HG03045 (cell line): Measurements from ENCODE around the gene SIK3.

Experiments used
- ATAC-seq: cut with Tn5 transposase; IDR thresholded peaks from one replicate; pipeline ENCODE4 v1.9.1; 2021; ENCODE audit warnings: mild to moderate bottlenecking, moderate library complexity; ENCODE audit not compliant: unreplicated experiment

The SIK3 gene

DNA sequence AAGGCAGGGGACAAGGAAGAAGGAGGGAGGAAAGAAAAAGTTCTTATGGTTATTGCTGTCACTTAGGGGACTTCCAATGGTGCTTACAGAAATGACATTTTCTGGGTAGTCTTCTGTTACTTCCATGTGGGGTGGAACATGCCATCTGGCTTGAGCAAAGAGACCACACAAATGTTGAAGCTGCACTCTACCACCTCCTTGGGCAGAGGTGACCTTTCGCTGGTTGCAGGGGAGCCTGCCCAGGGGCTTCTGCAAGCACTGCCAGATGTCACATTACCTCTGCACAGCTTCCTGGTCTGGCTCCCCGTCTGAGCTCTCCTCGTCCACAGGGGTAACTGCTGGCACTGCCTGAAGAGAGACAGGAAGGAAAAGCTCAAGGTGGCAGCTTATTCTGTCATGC, 228.2 kb downstream of the SIK3 start:
- no peak for ATAC-seq

DNA sequence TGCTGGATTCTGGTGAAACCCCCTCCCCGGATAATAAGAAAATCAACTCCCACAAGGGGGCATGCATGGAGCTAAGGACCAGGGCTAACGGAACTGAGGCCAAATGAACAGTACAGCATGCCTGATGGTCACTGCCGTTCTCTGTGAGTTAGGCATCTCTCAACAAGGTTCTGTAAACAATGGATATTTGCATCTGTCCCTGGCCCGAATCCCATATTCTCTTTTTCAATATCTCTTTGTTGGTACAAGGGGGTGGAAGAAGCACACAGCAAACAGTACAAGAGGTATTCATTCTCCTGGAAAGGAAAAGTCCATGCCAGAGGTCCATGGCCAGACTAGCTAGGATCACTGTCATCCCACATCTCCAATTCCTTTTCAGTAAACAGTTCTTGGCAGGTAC, 228.6 kb downstream of the SIK3 start:
- no peak for ATAC-seq

DNA sequence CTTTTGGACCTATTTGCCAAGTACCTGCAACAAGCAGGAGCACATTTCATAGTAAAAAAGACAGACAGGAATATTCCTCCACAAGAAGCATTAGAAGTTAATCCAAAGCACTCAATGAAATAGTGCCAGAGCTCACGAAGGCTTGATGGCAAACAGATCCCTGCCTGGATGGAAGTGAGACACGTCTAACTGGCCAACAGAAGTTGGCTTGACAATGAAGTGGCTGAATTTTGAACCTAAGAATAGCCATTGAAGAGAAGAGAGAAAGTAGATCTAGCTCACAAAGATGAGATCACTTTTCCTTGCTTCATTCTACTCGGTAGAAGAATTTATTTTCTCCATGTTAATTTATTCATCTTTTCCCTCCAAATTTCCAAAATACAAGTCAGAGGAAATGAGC, 230.2 kb downstream of the SIK3 start:
- ATAC-seq = no peak

DNA sequence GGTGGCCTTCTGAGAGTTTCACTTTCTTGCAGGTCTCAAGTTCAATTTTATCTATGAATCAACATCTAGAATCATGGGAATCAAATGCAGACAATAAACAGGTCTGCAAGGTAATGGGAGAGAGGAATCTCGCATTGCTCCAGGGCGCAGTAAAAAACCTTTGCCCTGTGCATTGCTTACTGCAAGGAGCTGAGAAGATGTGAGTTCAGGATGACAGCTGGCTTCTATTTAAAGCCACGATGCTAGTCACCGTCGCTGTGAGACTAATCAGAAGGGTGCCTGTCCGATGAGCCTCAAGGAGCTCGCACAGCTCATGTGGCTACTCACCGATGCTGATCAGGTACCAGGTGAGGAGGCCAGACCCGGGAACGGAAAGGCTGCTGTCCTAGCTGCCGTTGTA, 230.6 kb downstream of the SIK3 start:
- no peak for ATAC-seq

DNA sequence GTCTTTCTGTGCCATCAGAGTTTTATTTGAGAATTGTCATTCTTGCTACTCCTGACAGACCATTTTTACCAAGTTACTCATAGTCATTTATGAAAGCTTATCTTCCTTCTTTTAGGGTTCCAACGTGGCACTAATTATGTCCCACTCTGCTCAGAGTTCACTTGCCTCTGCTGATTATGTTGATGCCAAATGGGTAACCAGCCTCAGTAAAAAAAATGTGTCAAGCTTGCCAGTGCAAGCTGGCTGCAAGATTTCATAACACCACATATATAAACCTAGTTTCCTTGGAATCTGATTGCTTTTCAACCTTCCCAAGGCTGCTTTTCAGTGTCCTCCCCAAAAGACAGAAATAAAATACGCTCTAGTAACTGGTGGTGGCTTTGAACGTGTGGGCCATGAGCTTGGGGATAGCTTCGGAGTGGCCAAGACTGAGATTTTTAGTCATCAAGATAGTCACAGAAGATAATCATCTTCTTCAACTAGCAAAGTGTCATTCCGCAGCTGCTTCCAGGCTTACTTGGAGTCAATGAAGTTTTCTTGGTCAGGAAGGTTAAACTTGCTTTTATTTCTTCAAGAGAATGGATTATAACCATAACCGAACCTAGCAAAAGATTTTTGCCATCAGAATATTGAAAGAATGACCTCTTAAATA, 231.3 kb downstream of the SIK3 start:
- no peak for ATAC-seq

DNA sequence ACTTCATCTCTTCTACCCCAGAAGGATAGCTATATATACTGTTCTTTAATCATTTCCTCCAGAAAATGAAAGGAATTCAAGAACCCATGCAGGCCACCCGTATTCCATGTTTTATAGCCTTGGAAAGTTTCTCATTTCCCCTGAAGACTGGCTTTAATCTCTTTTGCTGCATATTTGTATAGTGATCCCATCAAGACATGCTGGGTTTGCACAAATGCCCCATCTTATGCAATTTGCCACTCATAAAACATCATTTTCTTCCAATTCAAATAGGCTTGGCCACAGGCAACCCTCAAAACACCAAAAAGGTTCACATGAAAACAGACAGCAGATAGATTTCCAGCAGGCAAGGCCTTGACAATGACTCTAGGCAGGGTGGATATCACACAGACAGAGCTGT, 232.5 kb downstream of the SIK3 start:
- ATAC-seq = no peak

DNA sequence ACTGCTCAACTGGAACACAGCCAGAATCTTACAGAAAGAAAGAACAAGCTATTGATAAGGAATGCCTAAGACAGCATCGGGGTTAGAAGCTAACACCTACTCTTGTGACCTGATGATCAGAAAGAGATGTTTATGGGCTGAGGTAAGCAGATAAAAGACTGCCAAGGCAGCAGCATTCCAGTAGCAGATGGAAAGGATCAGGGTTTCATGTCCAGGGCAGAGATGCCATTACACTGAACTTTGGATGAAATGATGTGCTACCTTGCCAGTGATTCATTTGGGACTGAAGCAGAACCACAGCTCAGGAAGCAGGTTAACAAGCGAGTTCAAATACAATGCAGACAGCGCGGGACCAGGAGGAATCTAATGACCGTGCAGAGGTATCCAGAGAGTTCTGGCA, 233.7 kb downstream of the SIK3 start:
- ATAC-seq = no peak

DNA sequence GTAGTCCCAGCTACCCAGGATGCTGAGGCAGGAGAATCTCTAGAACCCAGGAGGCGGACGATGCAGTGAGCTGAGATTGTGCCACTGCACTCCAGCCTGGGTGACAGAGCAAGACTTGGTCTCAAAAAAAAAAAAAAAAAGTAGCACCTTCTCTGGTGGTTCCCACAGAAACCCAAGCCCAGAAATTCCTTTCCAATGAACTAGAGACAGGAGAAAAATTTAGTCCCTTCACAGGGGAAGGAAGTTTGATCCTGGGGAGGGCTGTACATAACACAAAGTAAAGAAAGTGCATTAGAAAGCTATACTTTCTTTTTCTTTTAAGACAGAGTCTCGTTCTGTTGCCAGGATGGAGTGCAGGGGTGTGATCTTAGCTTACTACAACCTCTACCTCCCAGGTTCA, 235.3 kb downstream of the SIK3 start:
- ATAC-seq = no peak

DNA sequence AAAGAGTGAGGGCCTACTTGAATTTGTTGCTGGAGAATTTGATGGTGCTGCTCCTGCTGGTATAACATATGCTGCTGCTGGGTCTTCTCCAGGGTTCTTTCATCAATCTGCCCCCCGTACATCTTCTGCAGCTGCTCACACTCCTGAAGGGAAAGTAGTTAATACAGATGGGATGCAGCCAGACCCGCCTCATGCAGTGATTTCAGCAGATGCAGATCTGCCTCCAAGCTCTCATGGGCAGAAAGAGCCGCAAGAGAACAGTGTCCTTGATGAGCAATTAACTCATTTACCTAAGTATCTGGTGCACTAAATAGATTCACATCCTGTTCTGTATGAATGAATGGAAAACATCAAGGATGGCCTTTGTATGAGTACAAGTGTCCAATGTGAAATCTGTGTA, 236.0 kb downstream of the SIK3 start:
- ATAC-seq = no peak

DNA sequence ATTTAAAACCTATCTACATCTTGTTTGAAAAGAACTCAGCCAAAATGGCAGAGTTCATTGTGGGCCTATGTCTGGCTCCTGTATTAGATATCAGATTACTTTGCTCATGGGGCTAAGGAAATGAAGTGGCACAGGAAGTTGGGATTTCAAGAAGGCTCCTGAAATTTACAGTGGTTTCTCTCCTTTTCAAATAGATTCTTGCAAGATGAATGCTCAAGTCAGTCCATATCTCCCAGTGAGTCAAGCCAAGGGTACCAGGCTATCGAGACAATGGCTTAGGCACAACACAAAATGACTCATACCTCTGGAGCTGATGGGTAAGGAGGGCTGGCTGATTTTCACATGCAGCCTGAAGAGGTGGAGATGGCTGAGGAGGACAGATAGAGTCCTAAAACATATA, 236.7 kb downstream of the SIK3 start:
- no peak for ATAC-seq

DNA sequence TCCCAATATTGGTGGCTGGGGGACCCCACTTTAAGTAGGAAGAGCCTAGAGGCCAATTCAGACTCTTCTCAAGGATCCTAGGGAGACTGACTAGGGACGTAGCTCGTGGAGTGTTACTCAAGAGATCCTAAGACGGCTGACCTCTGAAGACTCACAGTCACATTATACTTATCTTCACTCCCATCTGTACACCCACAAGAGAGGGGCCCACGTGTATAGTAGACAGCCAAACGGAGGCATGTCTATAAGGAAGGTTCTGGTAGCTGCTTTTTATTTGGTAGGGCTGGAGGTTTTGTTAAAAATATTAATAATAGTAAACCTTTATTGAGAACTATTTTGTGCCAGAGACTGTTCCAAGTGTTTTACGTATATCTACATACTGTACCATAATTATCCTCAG, 237.9 kb downstream of the SIK3 start:
- no peak for ATAC-seq

DNA sequence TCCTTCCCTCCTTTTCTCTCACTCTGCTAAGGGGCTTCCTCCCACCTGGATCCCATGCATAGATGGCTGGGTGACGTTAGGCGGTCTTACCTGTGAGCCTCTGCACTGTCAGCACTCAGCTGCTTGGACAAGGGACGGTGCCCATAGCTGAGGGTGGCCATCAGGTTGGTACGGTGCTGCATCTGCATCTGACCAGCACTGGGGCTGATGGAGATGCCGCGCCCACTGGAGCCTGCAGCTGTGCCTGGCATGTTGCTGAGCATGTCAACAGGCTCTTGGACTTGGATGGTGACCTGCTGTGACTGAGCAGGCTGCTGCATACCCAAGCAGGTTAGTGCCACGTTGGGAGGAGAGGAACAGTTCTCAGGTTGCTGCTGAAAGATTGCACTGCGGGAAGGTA, 239.1 kb downstream of the SIK3 start:
- ATAC-seq = no peak

DNA sequence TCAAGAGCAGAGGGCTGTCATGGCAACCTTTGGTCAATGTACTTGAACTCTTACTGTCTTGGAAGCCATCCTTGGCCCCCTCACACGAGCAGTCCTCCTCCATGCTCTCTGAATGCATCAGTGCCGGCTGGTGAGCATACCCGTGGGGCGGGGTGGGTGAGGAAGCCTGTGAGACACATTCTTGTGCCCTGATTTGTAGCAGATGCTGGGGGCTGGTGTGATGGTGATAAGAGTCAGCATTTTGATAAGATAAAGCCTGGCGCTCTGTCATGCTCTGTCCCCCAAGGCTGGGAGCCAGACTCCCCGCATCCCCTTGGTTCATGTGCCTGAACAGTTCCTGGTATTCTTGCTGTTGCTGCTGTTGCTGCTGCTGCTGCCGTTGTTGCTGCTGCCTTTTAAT, 240.3 kb downstream of the SIK3 start:
- no peak for ATAC-seq

DNA sequence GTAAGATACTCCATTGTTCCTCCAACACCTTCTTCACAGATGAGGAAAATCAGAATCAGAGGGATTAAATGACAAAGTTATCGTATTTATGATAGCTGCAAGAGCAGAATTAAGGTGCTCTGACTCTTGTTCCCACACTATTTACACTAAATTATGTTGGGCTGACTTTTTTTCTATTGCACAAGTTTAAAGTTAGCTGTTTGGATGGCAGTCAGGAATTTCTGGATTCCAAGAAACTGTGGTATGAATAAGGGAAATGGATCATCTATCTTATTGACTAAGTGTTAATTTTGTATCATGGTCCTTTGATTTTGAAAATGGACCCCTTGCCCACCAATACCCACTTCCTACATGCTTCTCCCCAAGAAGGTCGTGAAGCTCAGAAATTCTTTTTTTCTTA, 240.9 kb downstream of the SIK3 start:
- ATAC-seq = no peak

DNA sequence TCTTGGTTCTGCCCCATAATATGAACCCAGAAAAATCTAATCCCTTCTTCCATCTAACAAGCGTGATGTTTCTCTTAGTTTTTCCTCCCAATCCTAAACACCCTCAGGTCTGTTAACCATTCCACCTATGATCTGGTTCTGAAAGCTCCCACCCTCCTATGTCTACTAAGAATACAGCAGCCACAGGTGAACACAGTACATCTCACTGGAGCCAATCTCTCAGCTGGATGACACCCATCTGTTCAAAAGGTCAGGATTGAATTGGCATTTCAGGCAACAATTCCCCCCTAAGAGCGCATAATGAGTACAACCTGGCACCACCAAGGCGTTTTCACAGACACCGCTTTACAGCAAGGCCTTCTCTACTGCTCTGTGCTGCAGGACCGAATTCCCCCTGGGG, 241.8 kb downstream of the SIK3 start:
- ATAC-seq = no peak

DNA sequence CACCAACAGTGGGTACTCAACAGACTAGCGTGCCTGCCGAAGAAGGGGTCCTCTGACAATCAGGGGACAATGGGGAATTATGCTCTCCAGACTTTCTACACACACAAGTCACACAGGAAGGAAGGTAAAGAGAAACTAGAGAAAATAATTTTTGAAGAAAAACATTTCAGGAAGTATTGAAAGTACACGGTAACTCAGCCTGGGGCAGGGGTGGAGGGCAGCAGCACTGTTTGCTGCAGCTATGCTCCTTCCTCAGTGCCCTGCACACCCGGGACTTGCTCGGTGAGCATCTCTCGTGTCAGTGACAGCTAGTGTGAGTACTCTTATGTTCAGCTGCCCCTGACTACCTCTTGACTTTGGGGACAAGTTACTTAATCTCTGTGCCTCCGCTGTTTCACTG, 242.8 kb downstream of the SIK3 start:
- no peak for ATAC-seq

DNA sequence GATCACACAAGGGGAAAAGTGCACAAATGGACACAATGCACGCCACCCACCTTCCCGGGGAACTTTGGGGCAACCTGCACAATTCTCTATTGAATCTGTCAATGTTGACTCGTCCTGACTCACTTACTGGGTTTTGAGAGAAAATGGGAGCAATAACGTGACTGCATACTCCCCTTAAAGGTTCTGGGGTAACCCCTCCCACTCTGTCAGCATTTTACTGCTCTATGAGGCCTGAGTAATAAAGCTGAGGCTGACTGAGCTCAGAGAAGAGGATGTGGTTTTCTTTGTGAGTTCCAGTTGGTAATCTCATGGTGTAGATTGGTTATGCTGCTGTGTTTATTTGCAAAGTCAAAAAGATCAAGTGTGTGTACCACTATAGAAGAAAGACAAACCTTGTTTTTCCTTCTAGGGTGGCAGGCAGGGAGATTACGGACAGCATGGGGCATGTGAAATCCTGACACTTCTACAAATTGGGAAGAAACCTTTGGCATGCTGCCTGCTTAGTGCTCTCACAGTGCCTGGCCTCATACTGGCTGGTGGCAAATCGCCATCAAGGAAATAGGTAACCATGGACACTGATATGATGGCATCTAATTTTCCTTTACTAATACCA, 244.7 kb downstream of the SIK3 start:
- ATAC-seq = peak; percentile 85

DNA sequence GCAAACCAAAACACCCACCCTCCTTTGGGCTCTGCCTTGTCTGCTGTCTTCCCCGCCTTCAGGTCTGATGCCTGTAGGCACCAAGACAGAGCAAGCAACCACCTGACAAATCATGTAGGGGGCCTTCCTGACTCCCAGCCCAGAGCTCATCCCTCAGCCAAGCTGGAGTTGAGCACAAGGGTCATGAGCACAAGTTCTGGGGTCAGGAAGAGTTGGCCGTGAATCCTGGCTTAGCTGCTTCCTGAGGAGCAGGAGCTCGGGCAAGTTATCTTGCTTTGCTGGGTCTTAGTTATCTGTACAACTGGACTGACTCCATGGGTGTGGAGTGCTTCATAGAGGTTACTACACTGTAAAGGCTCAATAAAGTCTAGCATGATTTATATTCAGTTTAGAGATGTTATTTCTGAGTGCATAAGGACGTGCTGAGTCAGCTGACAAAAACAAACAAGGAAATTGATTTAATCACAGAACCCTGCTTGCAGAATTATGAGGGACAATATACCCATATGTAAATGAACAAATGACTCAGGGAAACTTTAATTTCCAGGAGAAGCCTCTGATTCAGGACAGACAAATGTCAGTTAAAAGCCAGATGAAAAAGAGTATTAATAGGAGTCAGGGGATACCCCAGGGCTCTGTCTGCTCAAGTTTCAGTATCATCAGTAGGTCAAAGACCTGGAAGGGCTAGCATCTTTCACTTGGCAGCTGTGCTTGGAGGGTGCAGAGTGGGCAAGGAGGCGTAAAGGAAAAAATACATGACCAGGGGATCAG, 245.8 kb downstream of the SIK3 start:
- peak; percentile 44 for ATAC-seq

DNA sequence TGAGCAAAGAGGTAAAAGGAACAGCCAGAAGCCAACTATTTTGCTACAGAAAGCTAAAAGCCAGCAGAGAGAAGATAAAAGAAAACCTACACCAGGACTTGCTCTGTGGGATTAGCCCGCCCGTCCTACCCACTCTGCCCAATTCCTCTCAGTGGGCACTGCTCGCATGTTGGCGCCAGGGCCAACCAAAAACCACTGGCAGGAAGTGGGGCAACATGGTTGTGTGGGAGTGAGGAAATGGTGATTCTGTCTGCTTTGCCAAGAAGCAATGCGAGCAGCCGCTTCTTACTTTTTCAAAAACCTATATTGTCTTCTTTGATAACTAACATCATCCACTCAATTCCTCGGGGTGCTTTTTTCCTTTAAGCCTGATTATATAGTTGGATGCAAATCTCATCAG, 246.6 kb downstream of the SIK3 start:
- ATAC-seq = no peak

DNA sequence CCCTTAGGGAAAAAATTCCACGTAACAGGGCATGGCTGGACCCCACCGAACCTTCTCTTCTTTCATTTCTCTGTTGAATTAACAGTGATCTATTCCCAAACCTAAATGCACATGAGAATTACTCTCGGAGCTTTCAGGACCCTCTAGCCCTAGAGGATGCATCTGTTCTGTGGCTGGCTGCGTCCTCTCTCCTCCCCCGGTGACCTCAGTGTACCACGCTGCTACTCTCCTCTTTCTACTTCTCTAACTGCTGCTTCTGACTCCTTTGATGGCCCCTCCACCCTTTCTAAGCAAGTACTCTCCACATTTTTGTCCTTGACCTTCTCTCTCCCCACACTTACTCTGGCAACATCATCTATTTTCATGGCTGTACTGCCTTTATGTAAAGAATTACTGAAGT, 248.7 kb downstream of the SIK3 start:
- no peak for ATAC-seq

DNA sequence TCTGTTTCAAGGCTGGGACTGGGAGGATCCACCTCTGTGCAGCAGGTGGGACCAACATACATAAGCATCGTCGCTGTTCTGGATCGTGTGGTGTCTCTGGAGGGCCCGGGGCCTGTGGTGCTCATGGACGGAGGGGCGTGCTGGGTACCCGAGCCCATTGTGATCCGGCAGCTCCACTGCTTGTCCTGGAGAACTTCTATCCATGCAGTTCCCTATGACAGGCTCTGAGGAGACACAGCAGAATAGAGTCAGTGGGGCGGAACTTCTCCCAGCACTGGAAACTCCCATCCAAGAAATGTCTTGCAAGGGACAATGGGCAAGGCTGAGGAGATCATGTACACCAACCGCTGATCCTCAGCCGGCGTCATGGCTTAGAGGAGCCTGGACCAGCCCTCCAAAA, 249.2 kb downstream of the SIK3 start:
- ATAC-seq = no peak

DNA sequence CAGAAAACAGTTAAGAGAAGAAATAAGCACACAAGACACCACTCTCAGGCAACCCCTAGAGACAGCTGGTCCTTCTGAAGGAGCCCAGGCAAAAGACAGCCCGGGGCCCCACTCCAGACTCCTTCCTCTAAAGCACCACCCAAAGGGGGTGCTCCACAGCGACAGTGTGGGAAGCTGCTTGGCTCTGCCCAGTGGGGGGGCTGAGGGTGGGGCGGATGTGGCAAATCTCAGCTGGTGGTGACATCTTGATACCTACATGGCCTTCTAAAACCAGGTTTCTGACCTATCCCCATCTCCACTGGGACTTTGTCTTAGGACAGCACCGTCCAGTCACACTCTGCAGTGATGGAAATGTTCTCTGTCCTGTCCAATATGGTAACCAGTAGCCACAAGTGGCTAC, 250.6 kb downstream of the SIK3 start:
- ATAC-seq = no peak
